HG03108 (cell line): ENCODE measurements around the gene TTC34.
"Not testable (repeated sequence)": the region's sequence is repeated elsewhere in the genome, so short reads cannot be mapped to it uniquely, and the experiment has no call there.

ENCODE experiments used
- ATAC-seq: cut with Tn5 transposase; IDR thresholded peaks from one replicate; pipeline ENCODE4 v1.9.1; 2021; ENCODE audit warnings: moderate library complexity; ENCODE audit not compliant: unreplicated experiment

Gene TTC34

GRCh38 chr1:2778220-2778592 is 23.3 kb downstream of the TTC34 start:
- no peak for ATAC-seq

- ATAC-seq = no peak
Measured at GRCh38 chr1:2777424-2778219, 23.9 kb downstream of the TTC34 start.

- not testable (repeated sequence) for ATAC-seq
Measured at GRCh38 chr1:2775333-2775732, 26.2 kb downstream of the TTC34 start.

GRCh38 chr1:2768052-2768451 is 33.4 kb downstream of the TTC34 start:
- ATAC-seq = not testable (repeated sequence)

GRCh38 chr1:2759433-2759832 is 42.1 kb downstream of the TTC34 start:
- ATAC-seq = not testable (repeated sequence)

- not testable (repeated sequence) for ATAC-seq
Measured at GRCh38 chr1:2757519-2757918, 44.0 kb downstream of the TTC34 start.

GRCh38 chr1:2755426-2755825 is 46.1 kb downstream of the TTC34 start:
- not testable (repeated sequence) for ATAC-seq

- not testable (repeated sequence) for ATAC-seq
Measured at GRCh38 chr1:2754597-2754996, 46.9 kb downstream of the TTC34 start.

- ATAC-seq = not testable (repeated sequence)
Measured at GRCh38 chr1:2752503-2752902, 49.0 kb downstream of the TTC34 start.

GRCh38 chr1:2751866-2752265 is 49.6 kb downstream of the TTC34 start:
- ATAC-seq = not testable (repeated sequence)

- not testable (repeated sequence) for ATAC-seq
Measured at GRCh38 chr1:2750766-2751730, 50.4 kb downstream of the TTC34 start.

GRCh38 chr1:2750041-2750680 is 51.3 kb downstream of the TTC34 start:
- ATAC-seq = not testable (repeated sequence)

- not testable (repeated sequence) for ATAC-seq
Measured at GRCh38 chr1:2748626-2749025, 52.9 kb downstream of the TTC34 start.

GRCh38 chr1:2694796-2695195 is 106.7 kb downstream of the TTC34 start:
- ATAC-seq = not testable (repeated sequence)

GRCh38 chr1:2690180-2690579 is 111.3 kb downstream of the TTC34 start:
- not testable (repeated sequence) for ATAC-seq

GRCh38 chr1:2688336-2688665 is 113.2 kb downstream of the TTC34 start:
- ATAC-seq = not testable (repeated sequence)

- not testable (repeated sequence) for ATAC-seq
Measured at GRCh38 chr1:2687638-2688335, 113.7 kb downstream of the TTC34 start.

- not testable (repeated sequence) for ATAC-seq
Measured at GRCh38 chr1:2687174-2687591, 114.3 kb downstream of the TTC34 start.

- not testable (repeated sequence) for ATAC-seq
Measured at GRCh38 chr1:2686091-2686863, 115.2 kb downstream of the TTC34 start.

GRCh38 chr1:2685671-2686070 is 115.8 kb downstream of the TTC34 start:
- not testable (repeated sequence) for ATAC-seq
